Measurements from ENCODE around the gene TPCN2. TPM values are rescaled to one million over a fixed set of nuclear protein-coding genes. Genes with fewer than 3 reads are reported as not detected.

TPCN2 gene
- total and polyA plus RNA-seq, 2 of the 8 experiments (the other 6 are each of a cell fraction or from before 2014, with no cell fraction given) = 9.7 to 18.6 TPM

- Histone ChIP-seq H3K27me3 (replicated peaks in 1 of 4; ENCODE audit: control insufficient read depth in 3 of 4, extremely low read depth in 1 of 4, insufficient read depth in 3 of 4, low read length in 3 of 4) (no peaks in the 10 kb centered on the region), H2BK20ac (ENCODE audit: low read length) (no peak overlapping the region), H4K8ac (ENCODE audit: extremely low read depth, insufficient read depth, low read length) (no peak overlapping the region), H2BK15ac (ENCODE audit: low read length) (no peak overlapping the region), H3K4me2 (ENCODE audit: insufficient read depth in 1 of 2, low read depth in 2 of 2, low read length in 2 of 2) (no peak overlapping the region), H3K4me1 (replicated peaks in 1 of 4; ENCODE audit: control insufficient read depth in 3 of 4, insufficient read depth in 4 of 4, low read length in 3 of 4) (peaks cover 0 to 9% (median 2%) of the 10 kb centered on the region in 4 experiments; a peak in 3 of 7 replicates), H3K18ac (ENCODE audit: extremely low read depth, low read length) (no peak overlapping the region; the same call in 1 of the 2 replicates), H4K5ac (ENCODE audit: insufficient read length, low read depth, low read length) (no peak overlapping the region), H3K9ac (replicated peaks in 1 of 4; ENCODE audit: extremely low read depth in 1 of 4, low read depth in 3 of 4, low read length in 3 of 4) (no peak overlapping the region), H2BK5ac (ENCODE audit: low read depth, low read length) (no peak overlapping the region; the same call in 1 of the 2 replicates), H2BK12ac (ENCODE audit: low read depth, low read length) (no peak overlapping the region), H3K56ac (replicated peaks; ENCODE audit: insufficient read length, low read depth, low read length) (no peak overlapping the region), H3K4ac (replicated peaks; ENCODE audit: insufficient read length, low read depth, low read length) (no peak overlapping the region), H3K36me3 (ENCODE audit: control insufficient read depth in 2 of 4, insufficient read depth in 4 of 4, low read length in 3 of 4) (peaks cover 0 to 12% (median 2%) of the 10 kb centered on the region in 4 experiments; a peak in 4 of 8 replicates), H4K20me1 (replicated peaks in 1 of 2; ENCODE audit: control insufficient read depth in 1 of 2, insufficient read depth in 2 of 2, low read length in 2 of 2) (peaks cover 6 to 28% of the 10 kb centered on the region in 2 experiments), H4K91ac (replicated peaks; ENCODE audit: insufficient read length, low read length) (no peak overlapping the region), H3K79me1 (ENCODE audit: low read depth, low read length) (peaks cover 18% of the 10 kb centered on the region), H3K27ac (ENCODE audit: low read depth, low read length) (no peak overlapping the region), H3K9me3 (ENCODE audit: insufficient read depth in 2 of 2, low read depth in 1 of 2, low read length in 1 of 2) (no peaks in the 10 kb centered on the region), H3K23me2 (ENCODE audit: low read depth, low read length) (no peaks in the 10 kb centered on the region; the same call in 1 of the 2 replicates), H2AFZ (ENCODE audit: low read length) (no peak overlapping the region), H2BK120ac (replicated peaks; ENCODE audit: low read depth, low read length) (no peak overlapping the region), H3K14ac (ENCODE audit: insufficient read length) (no peak overlapping the region), H2AK5ac (ENCODE audit: low read depth, low read length) (no peak overlapping the region), H3K4me3 (ENCODE audit: extremely low read depth in 1 of 4, insufficient read depth in 2 of 4, low read depth in 3 of 4, low read length in 4 of 4) (no peak overlapping the region), H3K79me2 (ENCODE audit: control insufficient read depth in 1 of 2, insufficient read depth in 2 of 2, low read length in 2 of 2) (peaks cover 7 to 50% of the 10 kb centered on the region in 2 experiments; a peak in 3 of 4 replicates), H3K23ac (ENCODE audit: insufficient read length) (no peak overlapping the region)
- ChIA-PET POLR2A (ENCODE audit: partially characterized antibody) (interaction anchor here (1.1 kb wide), 1 partner anchor 8 kb away, joined by 3 read pairs; no protein-coding TSS in a partner anchor), CTCF (ENCODE audit: partially characterized antibody) (interaction anchor here (0.6 to 1.4 kb wide), 5 partner anchors 10 to 396 kb away, joined by 3 to 5 read pairs (median 3); no protein-coding TSS in a partner anchor)
- FAIRE-seq (no peak), DNase-seq (ENCODE audit: low read depth in 1 of 2, low spot score in 2 of 2) (no peak)
- 87% methylated on average over 17 of the region's 21 CpGs; no CpG with 5 or more reads in 1 of the 2 experiments for WGBS, 2 experiments (ENCODE audit: extremely low coverage in 1 of 2, insufficient coverage in 1 of 2, insufficient read length in 1 of 2, insufficient replicate concordance in 2 of 2, low coverage in 1 of 2, low lambda C conversion rate in 2 of 2, missing lambda C conversion rate in 1 of 2)
- TF ChIP-seq, protein P1, sequence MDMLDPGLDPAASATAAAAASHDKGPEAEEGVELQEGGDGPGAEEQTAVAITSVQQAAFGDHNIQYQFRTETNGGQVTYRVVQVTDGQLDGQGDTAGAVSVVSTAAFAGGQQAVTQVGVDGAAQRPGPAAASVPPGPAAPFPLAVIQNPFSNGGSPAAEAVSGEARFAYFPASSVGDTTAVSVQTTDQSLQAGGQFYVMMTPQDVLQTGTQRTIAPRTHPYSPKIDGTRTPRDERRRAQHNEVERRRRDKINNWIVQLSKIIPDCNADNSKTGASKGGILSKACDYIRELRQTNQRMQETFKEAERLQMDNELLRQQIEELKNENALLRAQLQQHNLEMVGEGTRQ (IDR thresholded peaks at IDR 0.05; ENCODE audit: low read length) = no peak
- TF ChIP-seq TAF1 (IDR thresholded peaks at IDR 0.05; ENCODE audit: low read depth, low read length) (no peak), RAD21 (IDR thresholded peaks at IDR 0.05 in 1 of 2, conservative IDR thresholded peaks at IDR 0.05 in 1 of 2; ENCODE audit: low read depth in 2 of 2, low read length in 2 of 2) (no peak), TCF12 (IDR thresholded peaks at IDR 0.05; ENCODE audit: low read depth, low read length) (no peak), JUN (IDR thresholded peaks at IDR 0.05; ENCODE audit: low read depth, low read length) (no peak), ZNF274 (IDR thresholded peaks at IDR 0.05; ENCODE audit: borderline replicate concordance, extremely low read depth, low read length) (no peak), EGR1 (IDR thresholded peaks at IDR 0.05; ENCODE audit: borderline replicate concordance, low read depth, low read length) (no peak), SAP30 (IDR thresholded peaks at IDR 0.05; ENCODE audit: insufficient read depth, insufficient replicate concordance, low read length) (no peak), GTF2F1 (IDR thresholded peaks at IDR 0.05; ENCODE audit: borderline replicate concordance, low read depth, low read length) (no peak), GABPA (IDR thresholded peaks at IDR 0.05; ENCODE audit: borderline replicate concordance, insufficient read depth, low read length) (no peak)
Observed at GRCh38 chr11:69052343-69053168, 3.8 kb downstream of the TPCN2 start.
